ENCODE measurements around the gene DOK3.

The DOK3 gene

GRCh38 chr5:177491983-177492746 is 17.5 kb downstream of the DOK3 start:
- Histone ChIP-seq H3K4me3 (replicated peaks; ENCODE audit: insufficient read depth, low read length) (no peak overlapping the region), H3K27ac (replicated peaks) (no peak overlapping the region), H3K27me3 (ENCODE audit: insufficient read depth, poor library complexity, severe bottlenecking) (no peaks in the 10 kb centered on the region)
- TF ChIP-seq CTCF (IDR thresholded peaks at IDR 0.05; ENCODE audit: insufficient read depth, low read length) (no peak), POLR2AphosphoS5 (IDR thresholded peaks at IDR 0.05; ENCODE audit: low read depth) (no peak), REST (IDR thresholded peaks at IDR 0.05; ENCODE audit: insufficient replicate concordance, low read depth) (no peak), GABPA (IDR thresholded peaks at IDR 0.05; ENCODE audit: low read depth) (no peak), SPI1 (IDR thresholded peaks at IDR 0.05; ENCODE audit: borderline replicate concordance, low read depth) (no peak)
- DNase-seq (ENCODE audit: low read depth in 1 of 2, low spot score in 1 of 2), result no peak

- no peak overlapping the region for H3K4me3 ChIP-seq (replicated peaks; ENCODE audit: insufficient read depth, low read length)
- no peak for TF ChIP-seq POLR2AphosphoS5 (IDR thresholded peaks at IDR 0.05; ENCODE audit: low read depth)
- no peak for TF ChIP-seq GABPA (IDR thresholded peaks at IDR 0.05; ENCODE audit: low read depth)
- TF ChIP-seq CTCF (IDR thresholded peaks at IDR 0.05; ENCODE audit: insufficient read depth, low read length), result peak; percentile 34
- no peak for TF ChIP-seq REST (IDR thresholded peaks at IDR 0.05; ENCODE audit: insufficient replicate concordance, low read depth)
- H3K27ac ChIP-seq (replicated peaks), result no peak overlapping the region
- H3K27me3 ChIP-seq (ENCODE audit: insufficient read depth, poor library complexity, severe bottlenecking), result no peaks in the 10 kb centered on the region
- peak in 1 of 2 experiments; percentile 41 for DNase-seq (ENCODE audit: low read depth in 1 of 2, low spot score in 1 of 2)
These were observed 18.1 kb downstream of the DOK3 start for GRCh38 chr5:177491429-177491945.

GRCh38 chr5:177490992-177491391 is 18.6 kb downstream of the DOK3 start:
- Histone ChIP-seq H3K4me3 (replicated peaks; ENCODE audit: insufficient read depth, low read length) (no peak overlapping the region), H3K27me3 (ENCODE audit: insufficient read depth, poor library complexity, severe bottlenecking) (no peaks in the 10 kb centered on the region), H3K27ac (replicated peaks) (no peak overlapping the region)
- TF ChIP-seq CTCF (IDR thresholded peaks at IDR 0.05; ENCODE audit: insufficient read depth, low read length), result no peak
- TF ChIP-seq SPI1 (IDR thresholded peaks at IDR 0.05; ENCODE audit: borderline replicate concordance, low read depth), result no peak
- TF ChIP-seq GABPA (IDR thresholded peaks at IDR 0.05; ENCODE audit: low read depth), result no peak
- no peak for TF ChIP-seq POLR2AphosphoS5 (IDR thresholded peaks at IDR 0.05; ENCODE audit: low read depth)
- no peak for TF ChIP-seq REST (IDR thresholded peaks at IDR 0.05; ENCODE audit: insufficient replicate concordance, low read depth)
- DNase-seq (ENCODE audit: low read depth in 1 of 2, low spot score in 1 of 2), result no peak
